Neural cell (in vitro differentiated cells): ENCODE measurements around the gene STEAP4.

Source experiments
- CTCF ChIP-seq: fragments of 450-650 bp; IDR thresholded peaks from 2 replicates; pipeline ENCODE4 v1.5.1; 2014; ENCODE audit warnings: antibody characterized with exemption, mild to moderate bottlenecking, moderate library complexity; ENCODE audit not compliant: poor library complexity, severe bottlenecking
- EZH2 ChIP-seq: fragments of 200-600, 300-800 bp; shearing (Covaris generic), sonication (generic); IDR thresholded peaks from 2 replicates; pipeline ENCODE4 v1.6.1; 2014; ENCODE audit warnings: antibody characterized with exemption, low read length, borderline replicate concordance, mild to moderate bottlenecking; ENCODE audit not compliant: insufficient read depth, poor library complexity, severe bottlenecking
- MXI1 ChIP-seq: fragments of 450-650 bp; conservative IDR thresholded peaks from 2 replicates; pipeline ENCODE4 v1.6.1; 2014; ENCODE audit warnings: antibody characterized with exemption, mild to moderate bottlenecking; ENCODE audit not compliant: poor library complexity, severe bottlenecking
- POLR2AphosphoS5 ChIP-seq: IDR thresholded peaks from 2 replicates; pipeline ENCODE4 v1.6.1; 2012
- RAD21 ChIP-seq: fragments of 450-650 bp; conservative IDR thresholded peaks from 2 replicates; pipeline ENCODE4 v1.6.1; 2014; ENCODE audit warnings: antibody characterized with exemption, mild to moderate bottlenecking, moderate library complexity
- REST ChIP-seq: IDR thresholded peaks from 2 replicates; pipeline ENCODE4 v1.6.1; 2012; ENCODE audit warnings: borderline replicate concordance
- SMC3 ChIP-seq: fragments of 450-650 bp; conservative IDR thresholded peaks from 2 replicates; pipeline ENCODE4 v1.6.1; 2014; ENCODE audit warnings: antibody characterized with exemption, mild to moderate bottlenecking, moderate library complexity; ENCODE audit not compliant: poor library complexity
- TAF1 ChIP-seq: IDR thresholded peaks from 2 replicates; pipeline ENCODE4 v1.6.1; 2012; ENCODE audit warnings: low read depth

GRCh38 chr7:88322151-88322550 is 15.5 kb upstream of the STEAP4 start:
- no peak for TF ChIP-seq EZH2
- TF ChIP-seq CTCF = no peak
- no peak for TF ChIP-seq TAF1
- no peak for TF ChIP-seq MXI1
- TF ChIP-seq POLR2AphosphoS5 = no peak
- no peak for TF ChIP-seq RAD21
- TF ChIP-seq REST = no peak
- no peak for TF ChIP-seq SMC3
